HCT116 (cell line): ENCODE measurements around the gene RRP12. TPM values are rescaled to one million over a fixed set of nuclear protein-coding genes. Genes with fewer than 3 reads are reported as not detected.

ENCODE experiments used
- ATAC-seq: fragments of 200-7000 bp; cut with Tn5 transposase; 2 replicates; pipeline ENCODE4 v1.9.1; 2020; ENCODE audit warnings: mild to moderate bottlenecking, moderate library complexity
- BruUV-seq: library from RNA; stranded (reverse); fragments of 400-500 nt; replicated peaks from 2 replicates; lab custom pipeline; 2021; lab: Mats Ljungman, UMichigan
- CTCF ChIA-PET: fragments of 300-600 bp; sonication (Branson Sonifier 250); formaldehyde crosslinking; loops from one replicate; lab custom pipeline; 2021; ENCODE audit warnings: antibody characterized with exemption; lab: Charles Lee
- POLR2A ChIA-PET: fragments of 300-600, 350-600 bp; sonication (Branson Sonifier 250); formaldehyde crosslinking; loops from one replicate; lab custom pipeline; 2021; ENCODE audit warnings: antibody characterized with exemption; lab: Charles Lee
- RAD21 ChIA-PET, 2 experiments: fragments of 300-600 bp; sonication (Branson Sonifier 250); formaldehyde crosslinking; loops; one replicate each; lab custom pipeline; 2023; ENCODE audit warnings: low total read pairs in 2 of 2; ENCODE audit not compliant: uncharacterized antibody in 2 of 2, unreplicated experiment in 2 of 2, low non-redundant PET in 1 of 2; lab: Charles Lee
- DNase-seq: peaks from one replicate; pipeline ENCODE4 v3.0.0-alpha.2; 2010; ENCODE audit warnings: low read depth, low spot score
- H2AFZ ChIP-seq: fragments of 200-600 bp; shearing (Covaris generic), sonication (generic); 2 replicates; pipeline ENCODE4 v1.6.1; 2017; ENCODE audit warnings: low read depth, mixed run types, mixed read lengths, antibody characterized with exemption, low read length; ENCODE audit not compliant: poor library complexity, severe bottlenecking
- H3K27ac ChIP-seq: 2 replicates; pipeline ENCODE4 v1.5.1; 2012; ENCODE audit warnings: low read depth, low read length
- H3K27me3 ChIP-seq: fragments of 200-600 bp; sonication (generic); 2 replicates; pipeline ENCODE4 v1.6.1; 2016; ENCODE audit warnings: mixed run types, low read length, mixed read lengths; ENCODE audit not compliant: insufficient read depth
- H3K36me3 ChIP-seq, 2 experiments: fragments of 200-500 bp in 1 of 2; fragments of 200-600 bp in 1 of 2; sonication (Bioruptor generic) in 1 of 2; sonication (generic) in 1 of 2; 2 replicates each; pipeline versions ENCODE4 v1.5.1 to v1.6.1; 2014 to 2016; ENCODE audit warnings: low read length in 2 of 2, inconsistent platforms in 1 of 2, mixed read lengths in 1 of 2, mixed run types in 1 of 2; ENCODE audit not compliant: insufficient read depth in 2 of 2, control insufficient read depth in 1 of 2
- H3K4me1 ChIP-seq, 2 experiments: fragments of 200-600 bp in 1 of 2; sonication (generic) in 1 of 2; 2 replicates each; pipeline versions ENCODE4 v1.5.1 to v1.6.1; 2012 to 2017; ENCODE audit warnings: low read length in 2 of 2, inconsistent platforms in 1 of 2, mild to moderate bottlenecking in 1 of 2, mixed read lengths in 1 of 2, mixed run types in 1 of 2, moderate library complexity in 1 of 2; ENCODE audit not compliant: insufficient read depth in 2 of 2, control insufficient read depth in 1 of 2
- H3K4me2 ChIP-seq: fragments of 200-600 bp; sonication (generic); 2 replicates; pipeline ENCODE4 v1.6.1; 2017; ENCODE audit warnings: mixed run types, low read length, mixed read lengths
- H3K4me3 ChIP-seq, 2 experiments: fragments of 200-600 bp in 1 of 2; sonication (generic) in 1 of 2; replicated peaks in 1 of 2; 2 replicates each; pipeline ENCODE4 v1.5.1; 2011 to 2016; ENCODE audit warnings: low read length in 2 of 2, control low read depth in 1 of 2, low read depth in 1 of 2, mild to moderate bottlenecking in 1 of 2, mixed read lengths in 1 of 2, mixed run types in 1 of 2
- H3K79me2 ChIP-seq: fragments of 200-600 bp; sonication (generic); 2 replicates; pipeline ENCODE4 v1.6.1; 2017; ENCODE audit warnings: mild to moderate bottlenecking, mixed run types, low read length, moderate library complexity, mixed read lengths; ENCODE audit not compliant: insufficient read depth
- H3K9ac ChIP-seq: fragments of 200-600 bp; sonication (generic); 2 replicates; pipeline ENCODE4 v1.6.1; 2016; ENCODE audit warnings: low read length, mixed read lengths
- H3K9me2 ChIP-seq: fragments of 200-600 bp; sonication (generic), shearing (Covaris generic); 2 replicates; pipeline ENCODE4 v1.6.1; 2017; ENCODE audit warnings: mixed run types, mild to moderate bottlenecking, moderate library complexity; ENCODE audit not compliant: insufficient read depth
- H3K9me3 ChIP-seq, 2 experiments: fragments of 200-500 bp in 1 of 2; fragments of 200-600 bp in 1 of 2; sonication (Bioruptor generic) in 1 of 2; sonication (generic) in 1 of 2; 2 replicates each; pipeline ENCODE4 v1.6.1; 2014 to 2017; ENCODE audit warnings: low read length in 2 of 2, mixed read lengths in 2 of 2, inconsistent platforms in 1 of 2, low read depth in 1 of 2, mild to moderate bottlenecking in 1 of 2, mixed run types in 1 of 2, moderate library complexity in 1 of 2; ENCODE audit not compliant: control insufficient read depth in 1 of 2, insufficient read depth in 1 of 2
- H4K20me1 ChIP-seq: fragments of 200-600 bp; sonication (generic), shearing (Covaris generic); 2 replicates; pipeline ENCODE4 v1.6.1; 2017; ENCODE audit warnings: mixed run types, mild to moderate bottlenecking, moderate library complexity; ENCODE audit not compliant: insufficient read depth
- CEBPB ChIP-seq: IDR thresholded peaks from 2 replicates; pipeline ENCODE4 v1.6.1; 2012; ENCODE audit warnings: low read depth
- ELF1 ChIP-seq: IDR thresholded peaks from 2 replicates; pipeline ENCODE4 v1.6.1; 2012; ENCODE audit warnings: low read depth, borderline replicate concordance
- JUND ChIP-seq: IDR thresholded peaks from 2 replicates; pipeline ENCODE4 v1.6.1; 2012
- MAX ChIP-seq: IDR thresholded peaks from 2 replicates; pipeline ENCODE4 v1.6.1; 2012
- REST ChIP-seq: IDR thresholded peaks from 2 replicates; pipeline ENCODE4 v1.6.1; 2012; ENCODE audit warnings: low read depth
- intact Hi-C: fragments of 100-400 bp; cut with micrococcal nuclease; formaldehyde crosslinking; loops from 2 replicates; pipeline ENCODE4 v1.10.0; 2022
- total RNA-seq: library from RNA; stranded (reverse); gene quantifications from one replicate; pipeline ENCODE4 v1.2.1, GENCODE V29; 2021; ENCODE audit not compliant: unreplicated experiment

The RRP12 gene
- total RNA-seq, 1 experiment from 2014 or later, result 67.0 TPM

DNA sequence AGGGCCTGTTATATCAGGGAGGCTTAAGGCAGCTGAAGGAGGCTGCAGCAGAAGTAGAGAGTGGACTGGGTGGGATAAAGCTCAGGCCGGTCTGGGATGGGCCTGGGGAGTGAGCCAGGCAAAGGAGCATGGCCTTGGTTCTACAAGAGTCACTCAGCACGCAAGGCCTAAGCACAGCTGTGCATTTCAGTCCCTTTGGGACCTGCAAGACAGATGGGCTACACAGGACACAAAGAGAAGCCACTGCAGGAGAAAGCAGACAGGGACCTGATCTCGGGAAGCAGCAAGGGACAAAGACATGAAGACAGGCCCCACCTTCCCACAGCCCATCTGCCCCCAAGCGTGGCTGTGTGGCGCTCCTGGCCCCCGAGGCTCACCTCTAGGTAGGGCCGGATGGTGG is 29.4 kb downstream of the RRP12 start:
- H3K27ac ChIP-seq, result no peak overlapping the region
- intact Hi-C loops, result no loop called here
- H3K36me3 ChIP-seq, result peaks cover 18 to 50% of the 10 kb centered on the region in 2 experiments; a peak in 3 of 4 replicates
- no peak for ATAC-seq
- no peaks in the 10 kb centered on the region for H3K4me1 ChIP-seq
- no peak overlapping the region for H3K4me2 ChIP-seq
- no peak overlapping the region for H2AFZ ChIP-seq
- TF ChIP-seq JUND (no peak), ELF1 (no peak), MAX (no peak), REST (no peak)
- H3K27me3 ChIP-seq, result no peaks in the 10 kb centered on the region
- no peaks in the 10 kb centered on the region for H4K20me1 ChIP-seq
- POLR2A ChIA-PET, result no interaction called here
- no peaks in the 10 kb centered on the region for H3K79me2 ChIP-seq
- H3K9me3 ChIP-seq, result no peaks in the 10 kb centered on the region
- H3K9ac ChIP-seq, result no peak overlapping the region
- RAD21 ChIA-PET, result no interaction called here
- CTCF ChIA-PET, result no interaction called here
- no peak for DNase-seq
- H3K4me3 ChIP-seq, result no peak overlapping the region
- no TSS peak for BruUV-seq
- no peaks in the 10 kb centered on the region for H3K9me2 ChIP-seq

DNA sequence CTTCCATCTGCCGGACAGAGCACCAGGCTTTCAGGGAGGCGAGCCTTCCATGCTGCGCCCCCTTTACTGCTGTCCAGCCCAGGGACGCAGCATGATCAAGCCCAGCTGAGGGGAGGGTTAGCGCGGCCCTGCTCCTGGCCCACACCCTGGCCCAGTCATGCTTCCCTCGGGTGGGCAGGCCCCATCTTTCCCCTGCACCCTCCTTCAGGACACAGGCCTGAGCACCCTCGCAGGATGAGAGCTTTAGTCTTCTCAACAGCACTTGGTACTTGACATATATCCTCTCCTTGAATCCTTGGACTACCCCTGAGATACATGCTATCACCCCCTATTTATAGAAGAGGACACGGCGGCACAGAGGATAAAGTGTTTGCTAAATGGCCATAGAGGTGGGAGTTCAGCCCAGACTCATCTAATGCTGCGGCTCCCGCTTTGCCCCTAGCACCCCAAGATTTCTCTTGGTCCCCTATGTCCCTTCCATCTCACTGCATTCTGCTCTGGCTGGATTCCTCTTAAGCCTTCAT is 34.0 kb downstream of the RRP12 start:
- no peaks in the 10 kb centered on the region for H4K20me1 ChIP-seq
- H3K36me3 ChIP-seq, result peaks cover 18 to 61% of the 10 kb centered on the region in 2 experiments
- POLR2A ChIA-PET, result no interaction called here
- H3K79me2 ChIP-seq, result no peaks in the 10 kb centered on the region
- no peak overlapping the region for H3K27ac ChIP-seq
- H3K9ac ChIP-seq, result no peak overlapping the region
- no peak overlapping the region for H3K4me3 ChIP-seq
- RAD21 ChIA-PET, result no interaction called here
- ATAC-seq (no peak), DNase-seq (no peak)
- no peaks in the 10 kb centered on the region for H3K27me3 ChIP-seq
- intact Hi-C loops, result no loop called here
- no peaks in the 10 kb centered on the region for H3K9me2 ChIP-seq
- CTCF ChIA-PET, result no interaction called here
- no peak overlapping the region for H2AFZ ChIP-seq
- no peak for TF ChIP-seq CEBPB
- TF ChIP-seq, all 23 proteins: peak for 0
- Histone ChIP-seq H3K9me3 (no peaks in the 10 kb centered on the region), H3K4me1 (no peaks in the 10 kb centered on the region), H3K4me2 (no peak overlapping the region)
- BruUV-seq, result no TSS peak
